Endothelial cell of hepatic sinusoid (primary cell): ENCODE results near the gene FGFR3.

Source experiments
- in situ Hi-C: cut with HindIII; loops from 2 replicates; pipeline ENCODE4 v1.10.0; 2017; ENCODE audit warnings: low sequenced_read_pairs

Gene FGFR3

DNA sequence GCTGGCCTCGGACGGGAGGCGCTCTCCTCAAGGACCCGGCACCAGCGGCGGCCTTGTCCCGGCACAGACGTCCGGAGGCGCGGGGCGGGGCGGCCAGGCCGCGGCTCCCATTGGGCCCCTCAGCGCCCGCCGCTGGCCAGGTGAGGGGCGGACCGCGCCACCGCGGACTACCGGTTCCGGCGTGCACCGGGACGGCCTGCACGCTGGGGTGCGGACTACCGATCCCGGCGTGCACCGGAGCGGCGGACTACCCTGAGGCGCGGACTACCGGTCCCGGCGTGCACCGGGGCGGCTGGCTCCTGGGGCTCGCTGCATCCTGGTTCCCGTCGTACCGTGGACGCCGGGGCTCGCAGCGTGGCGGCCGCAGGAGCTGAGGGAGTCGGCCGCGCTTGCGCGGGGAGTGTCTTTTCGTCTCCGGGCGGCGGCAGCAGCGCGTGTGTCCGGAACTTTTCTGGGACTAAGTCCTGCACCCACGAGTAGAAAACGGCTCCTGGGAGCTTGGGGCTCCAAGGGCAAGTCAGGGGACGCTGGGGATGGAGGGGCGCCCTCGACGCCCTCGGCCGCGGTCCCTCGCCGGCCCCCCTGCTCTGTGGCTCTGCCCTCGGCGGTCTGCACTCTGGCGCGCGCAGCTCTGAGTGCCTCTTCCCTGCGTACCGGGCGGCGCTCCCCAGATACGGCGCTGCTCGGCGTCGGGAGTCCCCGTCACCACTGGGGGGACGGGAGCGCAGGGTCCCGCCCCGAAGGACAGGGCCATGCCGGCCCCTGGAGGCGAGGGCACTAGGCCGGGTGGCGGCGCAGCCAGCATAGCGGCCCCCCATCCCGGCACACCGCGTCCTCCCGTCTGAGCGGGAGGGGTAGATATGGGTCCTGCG, 63.2 kb downstream of the FGFR3 start, which contains the start of gene LETM1:
Gene LETM1, minus strand, starts transcription at position 86 of the 872 bp plus-strand sequence. CDS start 206 bp downstream, outside the sequence.
- in situ Hi-C loops = loop anchor here (5.0 kb wide), 2 partner anchors 44 to 101 kb away; no protein-coding TSS in a partner anchor

DNA sequence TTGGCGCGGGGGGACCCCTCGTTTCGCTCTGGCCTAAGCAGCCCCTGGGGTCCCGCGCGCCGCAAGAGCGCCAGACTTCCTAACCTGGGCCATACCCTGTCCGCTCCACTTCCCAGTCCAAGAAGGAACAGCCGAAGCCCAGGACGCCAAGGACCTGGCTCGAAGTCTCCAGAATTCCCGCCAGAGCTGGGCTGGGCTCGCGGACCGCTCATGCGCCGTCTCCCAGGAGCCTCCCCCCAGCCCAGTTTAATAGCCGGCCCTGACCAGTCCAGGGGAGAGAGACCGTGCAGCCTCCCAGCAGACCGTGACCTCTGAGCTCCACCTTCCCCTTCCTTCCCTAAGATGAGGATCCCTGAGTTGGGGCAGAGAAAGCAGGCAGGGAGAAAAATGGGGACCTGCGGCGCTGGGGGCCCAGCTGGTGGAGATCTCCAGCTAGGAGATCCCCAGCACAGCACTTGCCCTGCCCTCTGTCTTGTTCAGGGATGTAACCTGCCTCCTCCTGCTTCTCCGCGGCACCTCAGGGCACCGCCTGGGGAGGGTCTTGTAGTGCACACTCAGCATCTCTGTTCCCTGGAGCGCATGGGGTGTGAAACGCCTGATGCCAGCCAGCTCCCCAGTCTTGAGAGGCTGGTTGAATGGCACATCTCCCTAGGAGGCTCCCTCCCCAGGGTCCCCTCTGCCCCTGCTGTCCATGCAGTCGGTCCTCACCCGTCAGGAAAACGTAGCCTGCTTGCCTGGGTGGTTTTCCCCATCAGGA, 64.0 kb downstream of the FGFR3 start:
- in situ Hi-C loops = loop anchor here (5.0 kb wide), 2 partner anchors 45 to 100 kb away; no protein-coding TSS in a partner anchor

DNA sequence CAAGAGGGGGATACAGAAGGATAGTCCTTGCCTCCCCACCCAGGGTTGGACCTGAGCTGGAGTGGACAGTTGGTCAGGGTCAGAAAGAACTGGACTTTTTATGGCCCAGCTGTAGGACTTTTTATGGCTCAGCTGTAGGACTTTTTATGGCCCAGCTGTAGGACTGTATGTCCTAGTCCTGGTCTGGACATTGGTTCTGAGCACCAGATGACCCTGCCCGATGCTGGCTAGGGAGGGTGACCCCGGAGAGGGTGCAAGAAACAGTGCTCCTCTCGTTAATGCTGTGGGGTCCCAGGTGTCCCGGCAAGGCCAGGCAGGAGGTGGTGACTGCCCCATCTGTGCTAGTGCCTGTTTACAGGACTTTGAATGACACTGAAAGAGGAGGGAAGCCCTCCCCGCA, 64.8 kb downstream of the FGFR3 start:
- in situ Hi-C loops = loop anchor here (5.0 kb wide), 2 partner anchors 46 to 99 kb away; no protein-coding TSS in a partner anchor
